Measurements from ENCODE around the gene ATXN1. TPM values are rescaled to one million over a fixed set of nuclear protein-coding genes. Genes with fewer than 3 reads are reported as not detected.

Gene ATXN1
- total and polyA plus RNA-seq, 2 donors from 2014 or later = 4.2 to 58.2 TPM

- Histone ChIP-seq H3K9ac (ENCODE audit: low read length in 3 of 3) (no peak overlapping the region), H3K27me3 (ENCODE audit: control insufficient read depth, insufficient read depth, low read length) (no peaks in the 10 kb centered on the region)
Measured at GRCh38 chr6:16421462-16421960, 339.7 kb downstream of the ATXN1 start.

GRCh38 chr6:16420715-16421461 is 340.4 kb downstream of the ATXN1 start:
- Histone ChIP-seq H3K9ac (ENCODE audit: low read length in 3 of 3) (no peak overlapping the region), H3K4me3 (ENCODE audit: low read length in 3 of 3) (no peak overlapping the region), H3K27ac (ENCODE audit: low read depth in 2 of 2, low read length in 2 of 2) (no peak overlapping the region), H3K4me1 (ENCODE audit: control insufficient read depth in 2 of 3, insufficient read depth in 2 of 3, low read depth in 1 of 3, low read length in 3 of 3) (peaks cover 0 to 3% (median 0%) of the 10 kb centered on the region in 3 donors), H3K27me3 (ENCODE audit: control insufficient read depth, insufficient read depth, low read length) (no peaks in the 10 kb centered on the region), H3K9me3 (ENCODE audit: control insufficient read depth in 2 of 3, insufficient read depth in 1 of 3, low read length in 3 of 3) (no peaks in the 10 kb centered on the region), H3K36me3 (ENCODE audit: control insufficient read depth in 2 of 3, insufficient read depth in 3 of 3, low read length in 3 of 3) (no peaks in the 10 kb centered on the region)
- no peak for DNase-seq
- intact Hi-C loops (cut with DNase I) = no loop called here
- no peak for TF ChIP-seq CTCF (IDR thresholded peaks at IDR 0.05; ENCODE audit: borderline replicate concordance, extremely low read depth, insufficient read depth)
- FAIRE-seq = no peak

More at GRCh38 chr6:16421462-16421960, 339.7 kb downstream of the ATXN1 start:
- peaks cover 0 to 3% (median 0%) of the 10 kb centered on the region in 3 donors for H3K4me1 ChIP-seq (ENCODE audit: control insufficient read depth in 2 of 3, insufficient read depth in 2 of 3, low read depth in 1 of 3, low read length in 3 of 3)
- no peak for FAIRE-seq
- intact Hi-C loops (cut with DNase I) = no loop called here
- no peak for TF ChIP-seq CTCF (IDR thresholded peaks at IDR 0.05; ENCODE audit: borderline replicate concordance, extremely low read depth, insufficient read depth)
- H3K4me3 ChIP-seq (ENCODE audit: low read length in 3 of 3) = no peak overlapping the region
- no peaks in the 10 kb centered on the region for H3K9me3 ChIP-seq (ENCODE audit: control insufficient read depth in 2 of 3, insufficient read depth in 1 of 3, low read length in 3 of 3)
- no peak overlapping the region for H3K27ac ChIP-seq (ENCODE audit: low read depth in 2 of 2, low read length in 2 of 2)
- no peaks in the 10 kb centered on the region for H3K36me3 ChIP-seq (ENCODE audit: control insufficient read depth in 2 of 3, insufficient read depth in 3 of 3, low read length in 3 of 3)
- DNase-seq = no peak

GRCh38 chr6:16420337-16420714 is 340.9 kb downstream of the ATXN1 start:
- intact Hi-C loops (cut with DNase I) = no loop called here

More at GRCh38 chr6:16420337-16420714, 340.9 kb downstream of the ATXN1 start:
- no peak for TF ChIP-seq CTCF (IDR thresholded peaks at IDR 0.05; ENCODE audit: borderline replicate concordance, extremely low read depth, insufficient read depth)
- Histone ChIP-seq H3K4me3 (ENCODE audit: low read length in 3 of 3) (no peak overlapping the region), H3K4me1 (ENCODE audit: control insufficient read depth in 2 of 3, insufficient read depth in 2 of 3, low read depth in 1 of 3, low read length in 3 of 3) (peaks cover 0 to 3% (median 0%) of the 10 kb centered on the region in 3 donors), H3K9me3 (ENCODE audit: control insufficient read depth in 2 of 3, insufficient read depth in 1 of 3, low read length in 3 of 3) (no peaks in the 10 kb centered on the region), H3K36me3 (ENCODE audit: control insufficient read depth in 2 of 3, insufficient read depth in 3 of 3, low read length in 3 of 3) (no peaks in the 10 kb centered on the region), H3K27ac (ENCODE audit: low read depth in 2 of 2, low read length in 2 of 2) (no peak overlapping the region), H3K27me3 (ENCODE audit: control insufficient read depth, insufficient read depth, low read length) (no peaks in the 10 kb centered on the region), H3K9ac (ENCODE audit: low read length in 3 of 3) (no peak overlapping the region)
- DNase-seq (no peak), FAIRE-seq (no peak)
